ENCODE measurements around the gene APC.

The APC gene

GRCh38 chr5:112742424-112742823, 4.7 kb downstream of the APC start:
- H3K36me3 ChIP-seq (ENCODE audit: control insufficient read depth in 2 of 2, insufficient read depth in 2 of 2, low read length in 2 of 2): no peaks in the 10 kb centered on the region
- no peak overlapping the region for H3K4me3 ChIP-seq (ENCODE audit: low read length in 2 of 2)
- H3K27me3 ChIP-seq (ENCODE audit: control insufficient read depth in 1 of 2, insufficient read depth in 2 of 2, low read length in 2 of 2): no peaks in the 10 kb centered on the region
- H3K27ac ChIP-seq (ENCODE audit: low read length): no peak overlapping the region
- H3K9ac ChIP-seq (ENCODE audit: low read length in 2 of 2): no peak overlapping the region
- no peaks in the 10 kb centered on the region for H3K9me3 ChIP-seq (ENCODE audit: control insufficient read depth in 2 of 2, low read length in 2 of 2)
- no peaks in the 10 kb centered on the region for H3K4me1 ChIP-seq (ENCODE audit: control insufficient read depth, insufficient read depth, low read length)

DNA sequence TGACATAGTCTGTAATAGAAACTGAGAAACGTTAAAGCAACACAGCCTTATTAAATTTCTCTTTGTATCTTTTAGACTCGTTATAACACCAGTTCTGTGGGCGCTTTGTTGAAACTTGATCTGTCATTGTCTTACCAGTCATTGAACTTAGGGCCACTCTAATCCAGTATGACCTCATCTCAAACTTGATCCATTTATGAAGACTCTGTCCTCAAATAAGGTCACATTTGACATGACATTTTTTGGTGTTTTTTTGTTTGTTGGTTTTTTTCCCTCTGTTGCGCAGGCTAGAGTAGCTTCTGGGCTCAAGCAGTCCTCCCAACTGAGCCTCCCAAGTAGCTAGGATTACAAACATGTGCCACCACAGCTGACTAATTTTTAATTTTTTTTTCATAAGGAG, 5.9 kb downstream of the APC start:
- no peaks in the 10 kb centered on the region for H3K36me3 ChIP-seq (ENCODE audit: control insufficient read depth in 2 of 2, insufficient read depth in 2 of 2, low read length in 2 of 2)

GRCh38 chr5:112752335-112752734, 14.7 kb downstream of the APC start:
- no peaks in the 10 kb centered on the region for H3K27me3 ChIP-seq (ENCODE audit: control insufficient read depth in 1 of 2, insufficient read depth in 2 of 2, low read length in 2 of 2)

More for the DNA sequence above, 5.9 kb downstream of the APC start:
- Histone ChIP-seq H3K27ac (ENCODE audit: low read length) (no peak overlapping the region), H3K4me3 (ENCODE audit: low read length in 2 of 2) (no peak overlapping the region), H3K9me3 (ENCODE audit: control insufficient read depth in 2 of 2, low read length in 2 of 2) (no peaks in the 10 kb centered on the region), H3K4me1 (ENCODE audit: control insufficient read depth, insufficient read depth, low read length) (no peaks in the 10 kb centered on the region), H3K27me3 (ENCODE audit: control insufficient read depth in 1 of 2, insufficient read depth in 2 of 2, low read length in 2 of 2) (no peaks in the 10 kb centered on the region), H3K9ac (ENCODE audit: low read length in 2 of 2) (no peak overlapping the region)

GRCh38 chr5:112755703-112756102, 18.0 kb downstream of the APC start:
- no peak overlapping the region for H3K27ac ChIP-seq (ENCODE audit: low read length)
- H3K36me3 ChIP-seq (ENCODE audit: control insufficient read depth in 2 of 2, insufficient read depth in 2 of 2, low read length in 2 of 2): peaks cover 2 to 8% of the 10 kb centered on the region in 2 donors
- no peaks in the 10 kb centered on the region for H3K9me3 ChIP-seq (ENCODE audit: control insufficient read depth in 2 of 2, low read length in 2 of 2)
- H3K27me3 ChIP-seq (ENCODE audit: control insufficient read depth in 1 of 2, insufficient read depth in 2 of 2, low read length in 2 of 2): no peaks in the 10 kb centered on the region
- H3K4me3 ChIP-seq (ENCODE audit: low read length in 2 of 2): no peak overlapping the region
- H3K9ac ChIP-seq (ENCODE audit: low read length in 2 of 2): no peak overlapping the region
- peaks cover 3% of the 10 kb centered on the region for H3K4me1 ChIP-seq (ENCODE audit: control insufficient read depth, insufficient read depth, low read length)

More at GRCh38 chr5:112752335-112752734, 14.7 kb downstream of the APC start:
- Histone ChIP-seq H3K9ac (ENCODE audit: low read length in 2 of 2) (no peak overlapping the region), H3K27ac (ENCODE audit: low read length) (no peak overlapping the region), H3K9me3 (ENCODE audit: control insufficient read depth in 2 of 2, low read length in 2 of 2) (no peaks in the 10 kb centered on the region), H3K4me3 (ENCODE audit: low read length in 2 of 2) (no peak overlapping the region), H3K36me3 (ENCODE audit: control insufficient read depth in 2 of 2, insufficient read depth in 2 of 2, low read length in 2 of 2) (no peaks in the 10 kb centered on the region), H3K4me1 (ENCODE audit: control insufficient read depth, insufficient read depth, low read length) (peaks cover 2% of the 10 kb centered on the region)

- Histone ChIP-seq H3K27me3 (ENCODE audit: control insufficient read depth in 1 of 2, insufficient read depth in 2 of 2, low read length in 2 of 2) (no peaks in the 10 kb centered on the region), H3K4me3 (ENCODE audit: low read length in 2 of 2) (peak overlapping the region in 1 of 2 donors; percentile 4), H3K9me3 (ENCODE audit: control insufficient read depth in 2 of 2, low read length in 2 of 2) (no peaks in the 10 kb centered on the region), H3K36me3 (ENCODE audit: control insufficient read depth in 2 of 2, insufficient read depth in 2 of 2, low read length in 2 of 2) (peaks cover 2 to 8% of the 10 kb centered on the region in 2 donors), H3K4me1 (ENCODE audit: control insufficient read depth, insufficient read depth, low read length) (peaks cover 3% of the 10 kb centered on the region), H3K27ac (ENCODE audit: low read length) (no peak overlapping the region), H3K9ac (ENCODE audit: low read length in 2 of 2) (peak overlapping the region in 1 of 2 donors; percentile 44)
These were observed 20.0 kb downstream of the APC start for GRCh38 chr5:112757468-112758208.

DNA sequence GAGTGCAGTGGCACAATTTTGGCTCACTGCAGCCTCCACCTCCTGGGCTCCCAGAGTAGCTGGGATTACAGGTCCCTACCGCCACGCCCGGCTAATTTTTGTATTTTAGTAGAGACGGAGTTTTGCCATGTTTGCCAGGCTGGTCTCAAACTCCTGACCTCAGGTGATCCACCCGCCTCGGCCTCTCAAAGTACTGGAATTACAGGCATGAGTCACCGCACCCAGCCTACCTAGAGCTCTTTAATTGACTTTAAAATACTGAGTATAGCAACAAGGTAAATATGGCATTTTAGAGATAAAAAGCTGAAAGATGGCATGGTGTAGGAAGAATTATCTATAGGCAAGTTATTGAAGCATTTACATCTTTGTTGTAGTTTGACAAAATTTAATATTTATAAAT, 21.0 kb downstream of the APC start:
- Histone ChIP-seq H3K27ac (ENCODE audit: low read length) (no peak overlapping the region), H3K27me3 (ENCODE audit: control insufficient read depth in 1 of 2, insufficient read depth in 2 of 2, low read length in 2 of 2) (no peaks in the 10 kb centered on the region), H3K4me3 (ENCODE audit: low read length in 2 of 2) (no peak overlapping the region), H3K36me3 (ENCODE audit: control insufficient read depth in 2 of 2, insufficient read depth in 2 of 2, low read length in 2 of 2) (peaks cover 2 to 8% of the 10 kb centered on the region in 2 donors), H3K9ac (ENCODE audit: low read length in 2 of 2) (no peak overlapping the region), H3K4me1 (ENCODE audit: control insufficient read depth, insufficient read depth, low read length) (peaks cover 3% of the 10 kb centered on the region), H3K9me3 (ENCODE audit: control insufficient read depth in 2 of 2, low read length in 2 of 2) (no peaks in the 10 kb centered on the region)

GRCh38 chr5:112762113-112762810, 24.6 kb downstream of the APC start:
- Histone ChIP-seq H3K9me3 (ENCODE audit: control insufficient read depth in 2 of 2, low read length in 2 of 2) (no peaks in the 10 kb centered on the region), H3K4me3 (ENCODE audit: low read length in 2 of 2) (no peak overlapping the region), H3K36me3 (ENCODE audit: control insufficient read depth in 2 of 2, insufficient read depth in 2 of 2, low read length in 2 of 2) (peaks cover 4 to 8% of the 10 kb centered on the region in 2 donors), H3K27ac (ENCODE audit: low read length) (no peak overlapping the region), H3K27me3 (ENCODE audit: control insufficient read depth in 1 of 2, insufficient read depth in 2 of 2, low read length in 2 of 2) (no peaks in the 10 kb centered on the region), H3K9ac (ENCODE audit: low read length in 2 of 2) (no peak overlapping the region), H3K4me1 (ENCODE audit: control insufficient read depth, insufficient read depth, low read length) (peaks cover 2% of the 10 kb centered on the region)

- no peaks in the 10 kb centered on the region for H3K4me1 ChIP-seq (ENCODE audit: control insufficient read depth, insufficient read depth, low read length)
- H3K4me3 ChIP-seq (ENCODE audit: low read length in 2 of 2): no peak overlapping the region
- H3K9me3 ChIP-seq (ENCODE audit: control insufficient read depth in 2 of 2, low read length in 2 of 2): no peaks in the 10 kb centered on the region
- H3K27me3 ChIP-seq (ENCODE audit: control insufficient read depth in 1 of 2, insufficient read depth in 2 of 2, low read length in 2 of 2): no peaks in the 10 kb centered on the region
- peaks cover 4 to 8% of the 10 kb centered on the region in 2 donors for H3K36me3 ChIP-seq (ENCODE audit: control insufficient read depth in 2 of 2, insufficient read depth in 2 of 2, low read length in 2 of 2)
- H3K9ac ChIP-seq (ENCODE audit: low read length in 2 of 2): no peak overlapping the region
- no peak overlapping the region for H3K27ac ChIP-seq (ENCODE audit: low read length)
These were observed 25.5 kb downstream of the APC start for GRCh38 chr5:112763165-112763564.

DNA sequence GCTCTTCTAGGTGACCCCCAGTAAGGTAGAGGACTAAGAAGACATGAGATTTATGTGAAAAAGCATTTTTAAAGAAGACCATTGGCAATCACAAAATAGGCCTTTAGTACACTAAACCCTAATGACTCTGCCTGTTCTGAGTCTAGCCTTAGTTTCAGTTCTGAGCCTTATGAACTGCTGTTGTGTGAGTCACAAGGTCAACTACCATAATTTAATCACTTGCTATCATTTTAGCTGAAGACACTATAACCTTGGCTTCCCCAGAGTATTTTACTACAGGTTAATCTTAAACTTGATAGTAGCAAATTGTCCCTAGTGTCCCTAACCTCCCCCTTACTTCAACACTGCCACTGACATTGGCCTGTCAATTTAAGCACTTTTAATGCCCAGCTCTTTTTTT, 34.4 kb downstream of the APC start:
- Histone ChIP-seq H3K27ac (ENCODE audit: low read length) (no peak overlapping the region), H3K9me3 (ENCODE audit: control insufficient read depth in 2 of 2, low read length in 2 of 2) (no peaks in the 10 kb centered on the region), H3K9ac (ENCODE audit: low read length in 2 of 2) (no peak overlapping the region), H3K4me1 (ENCODE audit: control insufficient read depth, insufficient read depth, low read length) (no peaks in the 10 kb centered on the region), H3K27me3 (ENCODE audit: control insufficient read depth in 1 of 2, insufficient read depth in 2 of 2, low read length in 2 of 2) (no peaks in the 10 kb centered on the region), H3K4me3 (ENCODE audit: low read length in 2 of 2) (no peak overlapping the region), H3K36me3 (ENCODE audit: control insufficient read depth in 2 of 2, insufficient read depth in 2 of 2, low read length in 2 of 2) (peaks cover 0 to 6% of the 10 kb centered on the region in 2 donors)

- no peaks in the 10 kb centered on the region for H3K9me3 ChIP-seq (ENCODE audit: control insufficient read depth in 2 of 2, low read length in 2 of 2)
- H3K36me3 ChIP-seq (ENCODE audit: control insufficient read depth in 2 of 2, insufficient read depth in 2 of 2, low read length in 2 of 2): peaks cover 0 to 7% of the 10 kb centered on the region in 2 donors
- H3K27ac ChIP-seq (ENCODE audit: low read length): no peak overlapping the region
- no peak overlapping the region for H3K4me3 ChIP-seq (ENCODE audit: low read length in 2 of 2)
- no peak overlapping the region for H3K9ac ChIP-seq (ENCODE audit: low read length in 2 of 2)
- no peaks in the 10 kb centered on the region for H3K4me1 ChIP-seq (ENCODE audit: control insufficient read depth, insufficient read depth, low read length)
- H3K27me3 ChIP-seq (ENCODE audit: control insufficient read depth in 1 of 2, insufficient read depth in 2 of 2, low read length in 2 of 2): no peaks in the 10 kb centered on the region
These were observed 38.7 kb downstream of the APC start for GRCh38 chr5:112776301-112776856.
